HG03139 (cell line): Measurements from ENCODE around the gene GPR62.

ENCODE experiments used
- ATAC-seq: cut with Tn5 transposase; IDR thresholded peaks from one replicate; pipeline ENCODE4 v1.9.1; 2021; ENCODE audit not compliant: unreplicated experiment

The GPR62 gene

GRCh38 chr3:51937611-51938450 lies 17.4 kb upstream of the GPR62 start:
- no peak for ATAC-seq

GRCh38 chr3:51938780-51939425 lies 16.3 kb upstream of the GPR62 start:
- ATAC-seq: no peak

GRCh38 chr3:51940648-51941462 lies 14.3 kb upstream of the GPR62 start:
- ATAC-seq: no peak

- ATAC-seq: no peak
Measured at GRCh38 chr3:51941463-51941797, 13.8 kb upstream of the GPR62 start.

GRCh38 chr3:51941798-51942602 lies 13.2 kb upstream of the GPR62 start, which contains the start of the genes PARP3 and RRP9:
Gene PARP3, plus strand, starts transcription at chr3:51942363. Its CDS starts 993 bp downstream, at chr3:51943356.
Gene RRP9, minus strand, starts transcription at chr3:51941904. Its CDS starts 37 bp downstream, at chr3:51941867.
- ATAC-seq: peak; percentile 83

GRCh38 chr3:51942603-51943450 lies 12.4 kb upstream of the GPR62 start:
- ATAC-seq: no peak

- ATAC-seq: no peak
Measured at GRCh38 chr3:51943451-51944391, 11.5 kb upstream of the GPR62 start.

- no peak for ATAC-seq
Measured at GRCh38 chr3:51944451-51945021, 10.6 kb upstream of the GPR62 start.

GRCh38 chr3:51945031-51945840 lies 9.9 kb upstream of the GPR62 start:
- no peak for ATAC-seq

GRCh38 chr3:51945926-51946705 lies 9.1 kb upstream of the GPR62 start:
- no peak for ATAC-seq

- ATAC-seq: no peak
Measured at GRCh38 chr3:51946796-51947195, 8.4 kb upstream of the GPR62 start.

GRCh38 chr3:51947215-51947900 lies 7.8 kb upstream of the GPR62 start:
- ATAC-seq: no peak

- no peak for ATAC-seq
Measured at GRCh38 chr3:51948016-51948580, 7.1 kb upstream of the GPR62 start.

GRCh38 chr3:51949121-51949520 lies 6.1 kb upstream of the GPR62 start:
- ATAC-seq: no peak

- ATAC-seq: no peak
Measured at GRCh38 chr3:51950899-51951298, 4.3 kb upstream of the GPR62 start.

- no peak for ATAC-seq
Measured at GRCh38 chr3:51953445-51953844, 1.7 kb upstream of the GPR62 start.
